ENCODE measurements around the gene COL5A1.

DNA sequence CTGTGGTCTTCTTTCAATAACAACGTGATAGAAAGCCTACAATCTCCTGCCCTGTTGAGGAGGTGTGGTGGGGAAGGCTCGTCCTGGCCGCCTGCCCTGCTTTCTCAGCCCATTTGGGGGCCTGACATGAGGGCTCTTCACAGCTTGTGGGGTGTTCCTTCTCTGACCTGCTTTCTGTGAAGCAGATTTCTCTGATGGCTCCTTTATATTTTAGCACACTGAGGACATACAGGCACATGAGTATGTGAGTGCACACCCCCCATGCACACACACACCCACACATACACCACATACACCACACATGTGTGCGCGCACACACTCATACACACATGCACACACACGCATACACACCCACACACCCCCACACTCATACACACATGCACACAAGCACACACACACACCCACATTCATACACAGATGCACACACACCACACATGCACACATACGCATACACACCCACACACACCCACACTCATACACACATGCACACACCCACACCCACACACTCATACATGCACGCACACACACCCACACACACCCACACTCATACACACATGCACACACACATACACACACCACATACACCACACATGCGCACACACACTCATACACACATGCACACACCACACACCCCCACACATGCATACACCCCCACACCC, 117.5 kb downstream of the COL5A1 start:
- TF ChIP-seq EZH2 (IDR thresholded peaks at IDR 0.05; ENCODE audit: borderline replicate concordance, low read length), result no peak
- TF ChIP-seq, protein P1, sequence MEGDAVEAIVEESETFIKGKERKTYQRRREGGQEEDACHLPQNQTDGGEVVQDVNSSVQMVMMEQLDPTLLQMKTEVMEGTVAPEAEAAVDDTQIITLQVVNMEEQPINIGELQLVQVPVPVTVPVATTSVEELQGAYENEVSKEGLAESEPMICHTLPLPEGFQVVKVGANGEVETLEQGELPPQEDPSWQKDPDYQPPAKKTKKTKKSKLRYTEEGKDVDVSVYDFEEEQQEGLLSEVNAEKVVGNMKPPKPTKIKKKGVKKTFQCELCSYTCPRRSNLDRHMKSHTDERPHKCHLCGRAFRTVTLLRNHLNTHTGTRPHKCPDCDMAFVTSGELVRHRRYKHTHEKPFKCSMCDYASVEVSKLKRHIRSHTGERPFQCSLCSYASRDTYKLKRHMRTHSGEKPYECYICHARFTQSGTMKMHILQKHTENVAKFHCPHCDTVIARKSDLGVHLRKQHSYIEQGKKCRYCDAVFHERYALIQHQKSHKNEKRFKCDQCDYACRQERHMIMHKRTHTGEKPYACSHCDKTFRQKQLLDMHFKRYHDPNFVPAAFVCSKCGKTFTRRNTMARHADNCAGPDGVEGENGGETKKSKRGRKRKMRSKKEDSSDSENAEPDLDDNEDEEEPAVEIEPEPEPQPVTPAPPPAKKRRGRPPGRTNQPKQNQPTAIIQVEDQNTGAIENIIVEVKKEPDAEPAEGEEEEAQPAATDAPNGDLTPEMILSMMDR (IDR thresholded peaks at IDR 0.05; ENCODE audit: low read length), result no peak

All from OCI-LY1 (cell line).